HG03575 (cell line): ENCODE data around the gene SYNE1.

Experiments
- ATAC-seq: cut with Tn5 transposase; IDR thresholded peaks from one replicate; pipeline ENCODE4 v1.9.1; 2021; ENCODE audit not compliant: unreplicated experiment, insufficient number of reproducible peaks, low FRiP score; ENCODE audit errors: extremely low read depth

Gene SYNE1

GRCh38 chr6:152273002-152273401 is 364.2 kb downstream of the SYNE1 start:
- ATAC-seq: no peak

- ATAC-seq: no peak
Measured at GRCh38 chr6:152272486-152272885, 364.7 kb downstream of the SYNE1 start.

GRCh38 chr6:152271776-152272464 is 365.2 kb downstream of the SYNE1 start:
- ATAC-seq: no peak

GRCh38 chr6:152270301-152270925 is 366.7 kb downstream of the SYNE1 start:
- no peak for ATAC-seq

GRCh38 chr6:152268846-152269442 is 368.2 kb downstream of the SYNE1 start:
- no peak for ATAC-seq

GRCh38 chr6:152267967-152268845 is 369.0 kb downstream of the SYNE1 start:
- no peak for ATAC-seq

- ATAC-seq: no peak
Measured at GRCh38 chr6:152265651-152266050, 371.5 kb downstream of the SYNE1 start.

- no peak for ATAC-seq
Measured at GRCh38 chr6:152263582-152263981, 373.6 kb downstream of the SYNE1 start.

- ATAC-seq: no peak
Measured at GRCh38 chr6:152261179-152261578, 376.0 kb downstream of the SYNE1 start.

- ATAC-seq: no peak
Measured at GRCh38 chr6:152259234-152259633, 377.9 kb downstream of the SYNE1 start.

- no peak for ATAC-seq
Measured at GRCh38 chr6:152257581-152257980, 379.6 kb downstream of the SYNE1 start.

GRCh38 chr6:152250127-152250526 is 387.0 kb downstream of the SYNE1 start:
- ATAC-seq: no peak

GRCh38 chr6:152248980-152249379 is 388.2 kb downstream of the SYNE1 start:
- no peak for ATAC-seq

GRCh38 chr6:152246554-152247337 is 390.4 kb downstream of the SYNE1 start:
- no peak for ATAC-seq

GRCh38 chr6:152244998-152245630 is 392.0 kb downstream of the SYNE1 start:
- no peak for ATAC-seq

GRCh38 chr6:152241013-152241766 is 396.0 kb downstream of the SYNE1 start:
- no peak for ATAC-seq

GRCh38 chr6:152240436-152240835 is 396.7 kb downstream of the SYNE1 start:
- no peak for ATAC-seq
